Esophagus muscularis mucosa (tissue), 4 donors: ENCODE results near the gene WBP1L.

Source experiments
- CTCF ChIP-seq, 3 experiments: fragments of 200-600 bp in 2 of 3; fragments of 450-650 bp in 1 of 3; sonication (generic) in 2 of 3; IDR thresholded peaks; one replicate each; pipeline ENCODE4 v1.5.1; 2017 to 2019; ENCODE audit warnings: antibody characterized with exemption in 3 of 3, mild to moderate bottlenecking in 2 of 3, moderate library complexity in 1 of 3
- EP300 ChIP-seq: sonication (generic); formaldehyde crosslinking; IDR thresholded peaks from one replicate; pipeline ENCODE4 v1.6.1; 2017; ENCODE audit warnings: antibody characterized with exemption
- POLR2AphosphoS5 ChIP-seq, 2 donors: sonication (generic); formaldehyde crosslinking; IDR thresholded peaks; one replicate each; pipeline ENCODE4 v1.6.1; 2017; ENCODE audit warnings: antibody characterized with exemption in 2 of 2

- TF ChIP-seq CTCF (IDR thresholded peaks at IDR 0.05), result no peak
- peak in 1 of 2 donors; percentile 93 for TF ChIP-seq POLR2AphosphoS5 (IDR thresholded peaks at IDR 0.05)
- TF ChIP-seq EP300, result peak; percentile 84
Observed at GRCh38 chr10:102776779-102777456, 33.2 kb downstream of the WBP1L start.
